ENCODE measurements around the gene G6PC1.

- TF ChIP-seq FOXM1 (IDR thresholded peaks at IDR 0.05; ENCODE audit: borderline replicate concordance, low read depth): no peak
- TF ChIP-seq RAD21 (IDR thresholded peaks at IDR 0.05; ENCODE audit: low read depth): no peak
- no peak for TF ChIP-seq YY1 (IDR thresholded peaks at IDR 0.05; ENCODE audit: low read depth)
- TF ChIP-seq EP300 (IDR thresholded peaks at IDR 0.05; ENCODE audit: borderline replicate concordance): no peak
- TF ChIP-seq TEAD4 (IDR thresholded peaks at IDR 0.05): no peak
- TF ChIP-seq CREB1 (IDR thresholded peaks at IDR 0.05; ENCODE audit: low read depth): no peak
- no peak for TF ChIP-seq CEBPB (IDR thresholded peaks at IDR 0.05)
- TF ChIP-seq REST (IDR thresholded peaks at IDR 0.05; ENCODE audit: low read depth): no peak
These were observed 27.3 kb upstream of the G6PC1 start for GRCh38 chr17:42873315-42873714.

All from Ishikawa (cell line).